ENCODE measurements around the gene TUBA3C.

TUBA3C gene

DNA sequence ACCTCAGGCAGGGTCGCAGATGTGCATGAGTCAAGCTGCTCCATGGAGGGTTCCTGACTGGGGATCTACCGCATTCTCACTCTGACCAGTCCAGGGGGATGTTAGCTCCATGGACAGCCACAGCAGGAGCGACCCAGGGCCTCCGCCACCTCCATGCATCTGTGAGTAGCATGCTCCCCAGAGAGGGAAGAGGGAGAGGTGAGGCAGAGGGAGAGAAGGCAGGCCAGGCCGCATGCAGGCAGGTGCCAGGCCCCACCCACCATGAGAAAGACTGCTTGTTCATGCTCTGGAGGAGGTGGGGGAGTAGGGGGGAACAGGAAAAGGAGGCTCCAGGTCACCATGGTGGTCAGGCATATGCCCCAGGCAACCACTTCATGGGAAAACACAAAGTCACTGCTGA, 20.3 kb downstream of the TUBA3C start:
- DNase-seq (ENCODE audit: low read depth in 2 of 2): no peak

GRCh38 chr13:19159761-19160420, 21.7 kb downstream of the TUBA3C start:
- DNase-seq (ENCODE audit: low read depth in 2 of 2): no peak

GRCh38 chr13:19159181-19159580, 22.4 kb downstream of the TUBA3C start:
- DNase-seq (ENCODE audit: low read depth in 2 of 2): no peak

- no peak for DNase-seq (ENCODE audit: low read depth in 2 of 2)
Measured at GRCh38 chr13:19158526-19159174, 23.0 kb downstream of the TUBA3C start.

DNA sequence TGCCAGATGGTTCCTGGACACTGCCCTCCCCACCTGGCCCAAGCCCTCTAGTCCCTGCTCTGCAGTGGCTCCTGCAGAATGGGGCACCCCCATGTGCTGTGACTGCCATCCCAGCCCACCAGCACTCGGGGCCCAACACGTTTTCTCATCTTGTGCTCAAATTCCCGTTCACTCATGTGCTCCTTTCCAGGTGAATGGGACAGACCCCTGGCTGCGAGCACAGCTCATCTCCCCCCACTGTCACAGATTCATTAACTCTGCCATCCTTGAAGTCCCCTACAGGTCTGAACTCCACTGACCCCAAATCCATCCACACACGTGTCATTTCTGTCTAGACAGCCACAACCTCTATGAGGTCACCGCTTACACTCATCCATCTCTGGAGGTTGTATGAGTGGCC, 23.6 kb downstream of the TUBA3C start:
- DNase-seq (ENCODE audit: low read depth in 2 of 2): no peak

GRCh38 chr13:19157461-19157860, 24.2 kb downstream of the TUBA3C start:
- DNase-seq (ENCODE audit: low read depth in 2 of 2): no peak

DNA sequence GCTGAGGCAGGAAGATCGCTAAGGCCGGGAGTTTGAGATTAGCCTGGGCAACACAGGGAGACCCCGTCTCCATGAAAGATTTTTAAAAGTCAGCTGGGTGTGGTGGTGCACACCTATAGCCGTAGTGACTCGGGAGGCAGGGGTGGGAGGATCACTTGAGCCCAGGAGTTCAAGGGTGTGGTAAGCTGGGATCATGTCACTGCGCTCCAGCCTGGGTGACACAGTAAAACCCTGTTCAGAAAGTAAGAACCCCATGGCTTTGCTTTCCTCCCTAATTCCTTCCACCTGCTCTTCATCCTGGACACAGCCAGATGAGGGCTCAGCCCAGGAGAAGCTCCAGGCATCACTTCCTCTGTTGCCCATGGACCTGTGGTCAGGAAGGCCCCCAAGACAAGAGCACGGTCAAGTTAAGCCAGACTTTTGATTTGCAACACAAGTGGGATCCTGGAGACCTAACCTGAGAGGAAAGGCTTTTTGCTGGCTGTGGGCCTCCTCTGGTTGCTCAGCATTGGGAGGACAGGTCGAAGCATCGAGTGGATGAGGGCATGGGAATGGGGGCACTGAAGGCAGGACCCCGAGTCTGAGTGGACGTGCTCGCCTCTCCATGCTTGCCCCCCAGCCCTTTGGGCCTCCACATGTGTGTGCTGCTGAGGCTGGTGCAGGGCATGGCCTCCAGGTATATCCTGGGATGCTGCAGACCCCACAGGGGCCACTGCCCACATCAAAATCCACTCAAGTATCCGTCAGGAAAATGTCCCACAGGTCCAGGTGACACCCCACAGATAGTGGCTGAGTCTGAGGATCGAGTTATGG, 25.4 kb downstream of the TUBA3C start:
- DNase-seq (ENCODE audit: low read depth in 2 of 2): no peak

GRCh38 chr13:19155321-19155861, 26.2 kb downstream of the TUBA3C start:
- DNase-seq (ENCODE audit: low read depth in 2 of 2): no peak

GRCh38 chr13:19154843-19155242, 26.8 kb downstream of the TUBA3C start:
- DNase-seq (ENCODE audit: low read depth in 2 of 2): no peak

GRCh38 chr13:19153782-19154450, 27.7 kb downstream of the TUBA3C start:
- peak in 1 of 2 donors; percentile 3 for DNase-seq (ENCODE audit: low read depth in 2 of 2)

DNA sequence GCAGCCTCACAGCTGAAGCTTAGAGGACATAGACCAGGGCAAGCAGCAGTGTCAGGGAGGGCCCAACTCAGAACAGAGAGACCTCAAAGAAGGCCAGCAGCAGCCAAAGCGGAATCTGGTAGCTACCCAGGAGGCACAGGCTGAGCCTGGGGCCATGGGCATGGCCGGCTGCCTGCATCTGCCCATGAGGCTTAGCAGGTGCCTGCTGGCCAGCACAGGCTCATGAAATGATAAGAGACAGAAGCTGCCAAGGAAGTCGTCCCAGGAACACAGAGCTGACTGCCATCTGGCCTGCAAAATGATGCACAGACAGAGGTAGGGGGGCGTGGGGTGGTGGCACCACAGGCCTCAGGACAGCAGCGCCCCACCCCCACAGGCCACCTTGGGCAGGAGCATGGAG, 29.2 kb downstream of the TUBA3C start:
- DNase-seq (ENCODE audit: low read depth in 2 of 2): no peak

DNA sequence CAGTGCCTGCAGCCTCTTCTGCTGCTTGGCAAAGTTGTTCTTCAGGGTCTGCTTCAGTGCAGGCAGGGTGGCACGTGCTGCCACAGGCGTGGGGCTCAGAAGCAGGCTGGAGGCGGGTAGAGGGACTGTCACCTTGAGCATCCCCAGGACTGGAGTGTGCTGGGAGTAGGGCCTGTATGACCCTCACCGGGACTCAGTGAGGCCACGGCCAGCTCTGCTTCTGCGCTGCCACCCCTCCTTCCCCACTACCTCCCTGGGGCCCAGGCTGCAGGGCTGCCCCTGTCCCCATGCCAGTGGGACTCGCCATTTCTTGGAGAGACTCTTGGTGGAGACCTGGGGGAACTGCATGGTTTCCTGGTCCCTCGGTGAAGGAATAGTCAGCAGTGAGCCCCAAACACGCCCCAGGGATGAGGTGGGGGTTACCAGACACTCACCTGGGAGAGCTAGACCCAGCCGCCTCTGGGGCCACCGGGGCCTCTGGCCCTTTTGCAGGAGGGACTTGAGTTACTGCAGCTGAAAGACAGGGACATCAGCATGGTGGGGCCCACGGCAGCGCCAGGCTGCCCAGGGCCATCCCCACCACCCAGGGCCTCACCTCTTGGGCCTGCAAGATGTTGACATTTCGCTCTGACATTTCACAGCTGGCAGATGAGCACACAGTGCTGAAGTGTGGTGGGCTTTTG, 29.9 kb downstream of the TUBA3C start:
- no peak for DNase-seq (ENCODE audit: low read depth in 2 of 2)

GRCh38 chr13:19150712-19151228, 30.9 kb downstream of the TUBA3C start:
- DNase-seq (ENCODE audit: low read depth in 2 of 2): no peak

DNA sequence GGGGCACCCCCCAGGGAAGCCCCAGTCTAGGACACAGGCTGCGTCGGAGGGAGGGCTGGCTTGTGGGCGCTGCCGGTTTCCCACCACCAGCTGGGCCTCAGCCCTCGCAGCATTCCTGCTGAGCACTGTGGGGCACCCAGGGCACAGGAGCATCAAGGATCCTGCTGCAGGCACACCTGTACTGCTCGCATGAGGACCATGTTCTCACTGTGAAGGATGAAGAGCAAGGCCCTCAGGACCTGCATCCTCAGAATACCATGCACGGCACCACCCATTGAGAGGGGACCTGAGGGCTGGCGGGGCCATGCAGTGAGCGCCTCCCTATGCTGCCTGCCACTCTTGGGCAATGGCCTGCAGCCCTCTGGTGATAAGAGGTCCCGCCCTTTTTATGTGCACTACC, 31.4 kb downstream of the TUBA3C start:
- no peak for DNase-seq (ENCODE audit: low read depth in 2 of 2)

- no peak for DNase-seq (ENCODE audit: low read depth in 2 of 2)
Measured at GRCh38 chr13:19148561-19148960, 33.1 kb downstream of the TUBA3C start.
